ENCODE data around the gene TALDO1.
A peak's percentile ranks its signal among the peaks of the same experiment; 100 is the strongest.

GRCh38 chr11:779955-780532 is 32.8 kb downstream of the TALDO1 start:
- no peak for TF ChIP-seq CTCF (conservative IDR thresholded peaks at IDR 0.05; ENCODE audit: low read depth in 2 of 2)
- no peak for TF ChIP-seq EZH2 (IDR thresholded peaks at IDR 0.05; ENCODE audit: low read depth, unreplicated experiment)
- no peak for TF ChIP-seq EZH2phosphoT487 (IDR thresholded peaks at IDR 0.05; ENCODE audit: unreplicated experiment)
- no peak for TF ChIP-seq REST (IDR thresholded peaks at IDR 0.05; ENCODE audit: unreplicated experiment)
- TF ChIP-seq CREB1 (CRISPR knock-in tag; IDR thresholded peaks at IDR 0.05; ENCODE audit: low read depth), result no peak
- no peak for TF ChIP-seq STAT1 (IDR thresholded peaks at IDR 0.05; ENCODE audit: unreplicated experiment)
- TF ChIP-seq POLR2AphosphoS5 (IDR thresholded peaks at IDR 0.05; ENCODE audit: low read depth), result peak; percentile 40; the same call in 1 of the 2 replicates
- TF ChIP-seq ETS1 (IDR thresholded peaks at IDR 0.05), result no peak
- no peak for TF ChIP-seq ZNF331 (CRISPR knock-in tag; IDR thresholded peaks at IDR 0.05; ENCODE audit: low read depth)
